Naive thymus-derived CD8-positive, alpha-beta T cell (primary cell): Measurements from ENCODE around the gene LARP4. TPM values are rescaled to one million over a fixed set of nuclear protein-coding genes. Genes with fewer than 3 reads are reported as not detected.
"Not testable (repeated sequence)": the region's sequence is repeated elsewhere in the genome, so short reads cannot be mapped to it uniquely, and the experiment has no call there.

ENCODE experiments used
- ATAC-seq, 2 donors: fragments of 150-1000 bp; cut with Tn5 transposase in 1 of 2; sonication (Bioruptor Pico), chemical (Tn5 transposase) in 1 of 2; 1 replicate in 1 of 2; 2 replicates in 1 of 2; pipeline ENCODE4 v1.10.0; 2021; ENCODE audit warnings: mild to moderate bottlenecking in 2 of 2, moderate library complexity in 2 of 2
- POLR2A ChIA-PET: fragments of 350-600 bp; sonication (Branson Sonifier 250); formaldehyde crosslinking; loops from one replicate; lab custom pipeline; 2021; ENCODE audit warnings: antibody characterized with exemption; lab: Charles Lee
- DNase-seq, 10 donors: peaks; one replicate each; pipeline versions ENCODE4 v3.0.0 to v3.0.0-alpha.2; 2020 to 2022
- H3K27ac Mint-ChIP-seq, 10 donors: one replicate each; pipeline ENCODE4 v1.8.0; 2020 to 2022; ENCODE audit warnings: mild to moderate bottlenecking in 10 of 10, mixed read lengths in 10 of 10, moderate library complexity in 4 of 10, inconsistent platforms in 1 of 10
- H3K27me3 Mint-ChIP-seq, 5 donors: one replicate each; pipeline ENCODE4 v1.8.0; 2021 to 2022; ENCODE audit warnings: mixed read lengths in 5 of 5
- H3K36me3 Mint-ChIP-seq, 3 donors: one replicate each; pipeline ENCODE4 v1.8.0; 2020 to 2022; ENCODE audit warnings: mixed read lengths in 3 of 3, mild to moderate bottlenecking in 2 of 3, inconsistent platforms in 1 of 3
- H3K4me1 Mint-ChIP-seq, 4 donors: one replicate each; pipeline ENCODE4 v1.8.0; 2021 to 2022; ENCODE audit warnings: mixed read lengths in 4 of 4
- H3K4me3 Mint-ChIP-seq, 10 donors: one replicate each; pipeline ENCODE4 v1.8.0; 2020 to 2022; ENCODE audit warnings: mild to moderate bottlenecking in 10 of 10, mixed read lengths in 10 of 10, moderate library complexity in 6 of 10, inconsistent platforms in 1 of 10
- H3K9me3 Mint-ChIP-seq, 9 donors: one replicate each; pipeline ENCODE4 v1.8.0; 2020 to 2022; ENCODE audit warnings: mixed read lengths in 9 of 9, mild to moderate bottlenecking in 3 of 9, inconsistent platforms in 1 of 9, moderate library complexity in 1 of 9
- polyA plus RNA-seq, 3 donors: library from polyadenylated mRNA; unstranded; fragments of 300-500 nt; fragmentation: Illumina TruSeq; gene quantifications; one replicate each; pipeline ENCODE4 v1.2.3, GENCODE V29; 2021
- total RNA-seq, 8 experiments: library from RNA in 2 of 8; stranded (reverse) in 2 of 8; gene quantifications; one replicate each; pipeline ENCODE4 v1.2.3 and lab custom pipeline; 2021 to 2026

LARP4 gene
- total and polyA plus RNA-seq, 5 experiments from 2014 or later: 14.9 to 44.1 (median 16.7) TPM

GRCh38 chr12:50519353-50519752, 118.7 kb downstream of the LARP4 start:
- POLR2A ChIA-PET: interaction anchor here (0.5 to 3.0 kb wide), 6 partner anchors 10 to 115 kb away, joined by 3 to 26 read pairs (median 6); partner anchors contain the start of gene DIP2B
- Mint-ChIP-seq H3K36me3 (peaks cover 0 to 5% (median 3%) of the 10 kb centered on the region in 3 donors), H3K27ac (peak overlapping the region in 7 of 10 donors; percentile 44 to 96 (median 90)), H3K27me3 (no peaks in the 10 kb centered on the region), H3K4me3 (peak overlapping the region; percentile 1 to 86 (median 39)), H3K9me3 (no peaks in the 10 kb centered on the region), H3K4me1 (peaks cover 30 to 58% (median 43%) of the 10 kb centered on the region in 4 donors)
- DNase-seq: no peak
- no peak for ATAC-seq

GRCh38 chr12:50520416-50521207, 119.9 kb downstream of the LARP4 start:
- Mint-ChIP-seq H3K4me3 (peak overlapping the region; percentile 38 to 86 (median 74)), H3K9me3 (no peaks in the 10 kb centered on the region), H3K4me1 (peaks cover 23 to 52% (median 39%) of the 10 kb centered on the region in 4 donors), H3K27me3 (no peaks in the 10 kb centered on the region), H3K36me3 (peaks cover 0 to 6% (median 5%) of the 10 kb centered on the region in 3 donors), H3K27ac (peak overlapping the region in 7 of 10 donors; percentile 85 to 96 (median 93))
- POLR2A ChIA-PET: interaction anchor here (0.5 to 3.0 kb wide), 12 partner anchors 9 to 730 kb away, joined by 3 to 26 read pairs (median 6); partner anchors contain the start of genes COX14 and DIP2B
- ATAC-seq: peak; percentile 37 to 51
- DNase-seq: peak in 3 of 10 donors; percentile 22 to 43 (median 38)

GRCh38 chr12:50521781-50522180, 121.1 kb downstream of the LARP4 start:
- Mint-ChIP-seq H3K4me1 (peaks cover 25 to 52% (median 41%) of the 10 kb centered on the region in 4 donors), H3K36me3 (peaks cover 0 to 15% (median 11%) of the 10 kb centered on the region in 3 donors), H3K27ac (peak overlapping the region in 3 of 10 donors; percentile 67 to 89 (median 69))
- not testable (repeated sequence) for ATAC-seq, H3K27me3 Mint-ChIP-seq, H3K4me3 Mint-ChIP-seq, H3K9me3 Mint-ChIP-seq, DNase-seq
- POLR2A ChIA-PET: interaction anchor here (0.6 to 3.0 kb wide), 4 partner anchors 10 to 16 kb away, joined by 3 to 26 read pairs (median 13); partner anchors contain the start of gene DIP2B

GRCh38 chr12:50523772-50524171, 123.1 kb downstream of the LARP4 start:
- peak overlapping the region in 7 of 10 donors; percentile 1 to 83 (median 35) for H3K27ac Mint-ChIP-seq

GRCh38 chr12:50524621-50525020, 123.9 kb downstream of the LARP4 start:
- Mint-ChIP-seq H3K27ac (peak overlapping the region in 8 of 10 donors; percentile 10 to 83 (median 52)), H3K36me3 (peaks cover 0 to 18% (median 11%) of the 10 kb centered on the region in 3 donors), H3K4me3 (no peak overlapping the region), H3K27me3 (no peaks in the 10 kb centered on the region), H3K4me1 (peaks cover 27 to 69% (median 45%) of the 10 kb centered on the region in 4 donors), H3K9me3 (no peaks in the 10 kb centered on the region)
- POLR2A ChIA-PET: interaction anchor here (0.6 to 0.7 kb wide), 2 partner anchors 9 to 266 kb away, joined by 3 read pairs; no protein-coding TSS in a partner anchor
- no peak for DNase-seq
- ATAC-seq: no peak

More at GRCh38 chr12:50523772-50524171, 123.1 kb downstream of the LARP4 start:
- H3K4me1 Mint-ChIP-seq: peaks cover 26 to 64% (median 45%) of the 10 kb centered on the region in 4 donors
- no peak overlapping the region for H3K4me3 Mint-ChIP-seq
- H3K27me3 Mint-ChIP-seq: no peaks in the 10 kb centered on the region
- POLR2A ChIA-PET: no interaction called here
- DNase-seq (no peak), ATAC-seq (no peak)
- peaks cover 0 to 18% (median 11%) of the 10 kb centered on the region in 3 donors for H3K36me3 Mint-ChIP-seq
- H3K9me3 Mint-ChIP-seq: no peaks in the 10 kb centered on the region

GRCh38 chr12:50525422-50525821, 124.7 kb downstream of the LARP4 start:
- H3K4me1 Mint-ChIP-seq: peaks cover 27 to 63% (median 43%) of the 10 kb centered on the region in 4 donors
- peak overlapping the region in 8 of 10 donors; percentile 10 to 90 (median 76) for H3K27ac Mint-ChIP-seq
- DNase-seq (no peak), ATAC-seq (no peak)
- peaks cover 0 to 18% (median 11%) of the 10 kb centered on the region in 3 donors for H3K36me3 Mint-ChIP-seq
- H3K27me3 Mint-ChIP-seq: no peaks in the 10 kb centered on the region
- H3K9me3 Mint-ChIP-seq: no peaks in the 10 kb centered on the region
- POLR2A ChIA-PET: interaction anchor here (0.7 kb wide), 2 partner anchors 175 to 265 kb away, joined by 3 to 6 read pairs; no protein-coding TSS in a partner anchor
- peak overlapping the region in 1 of 10 donors; percentile 10 for H3K4me3 Mint-ChIP-seq

GRCh38 chr12:50527359-50527726, 126.7 kb downstream of the LARP4 start:
- H3K36me3 Mint-ChIP-seq: peaks cover 0 to 16% (median 11%) of the 10 kb centered on the region in 3 donors
- H3K4me3 Mint-ChIP-seq: no peak overlapping the region
- no peaks in the 10 kb centered on the region for H3K27me3 Mint-ChIP-seq
- peaks cover 24 to 51% (median 37%) of the 10 kb centered on the region in 4 donors for H3K4me1 Mint-ChIP-seq
- POLR2A ChIA-PET: interaction anchor here (0.6 kb wide), 1 partner anchor 1601 kb away, joined by 6 read pairs; no protein-coding TSS in a partner anchor
- peak overlapping the region in 3 of 10 donors; percentile 53 to 79 (median 57) for H3K27ac Mint-ChIP-seq
- DNase-seq (no peak), ATAC-seq (no peak)
- no peaks in the 10 kb centered on the region for H3K9me3 Mint-ChIP-seq

- POLR2A ChIA-PET: interaction anchor here (1.1 to 1.5 kb wide), 2 partner anchors 11 to 18 kb away, joined by 3 to 5 read pairs; no protein-coding TSS in a partner anchor
- H3K9me3 Mint-ChIP-seq: no peaks in the 10 kb centered on the region
- H3K36me3 Mint-ChIP-seq: peaks cover 0 to 14% (median 8%) of the 10 kb centered on the region in 3 donors
- H3K27ac Mint-ChIP-seq: peak overlapping the region in 9 of 10 donors; percentile 28 to 95 (median 63)
- H3K4me1 Mint-ChIP-seq: peaks cover 22 to 49% (median 33%) of the 10 kb centered on the region in 4 donors
- ATAC-seq (peak in 1 of 2 donors; percentile 20), DNase-seq (no peak)
- peak overlapping the region in 8 of 10 donors; percentile 0 to 73 (median 41) for H3K4me3 Mint-ChIP-seq
- H3K27me3 Mint-ChIP-seq: no peaks in the 10 kb centered on the region
These were observed 128.1 kb downstream of the LARP4 start for GRCh38 chr12:50528800-50529199.

- DNase-seq: no peak
- no peaks in the 10 kb centered on the region for H3K27me3 Mint-ChIP-seq
- H3K4me1 Mint-ChIP-seq: peaks cover 19 to 47% (median 30%) of the 10 kb centered on the region in 4 donors
- no peaks in the 10 kb centered on the region for H3K9me3 Mint-ChIP-seq
- H3K36me3 Mint-ChIP-seq: peaks cover 0 to 14% (median 8%) of the 10 kb centered on the region in 3 donors
- no peak for ATAC-seq
- peak overlapping the region in 9 of 10 donors; percentile 23 to 95 (median 63) for H3K27ac Mint-ChIP-seq
- H3K4me3 Mint-ChIP-seq: peak overlapping the region in 5 of 10 donors; percentile 8 to 34 (median 15)
- POLR2A ChIA-PET: interaction anchor here (1.5 kb wide), 1 partner anchor 12 kb away, joined by 5 read pairs; no protein-coding TSS in a partner anchor
These were observed 128.7 kb downstream of the LARP4 start for GRCh38 chr12:50529345-50529744.

Other genes with a start within 250 kb of the LARP4 start
- 10 to 100 TPM; 51.0 to 55.7 TPM for gene CERS5, start 233.5 kb upstream of the LARP4 start, total RNA-seq
- gene CERS5, start 233.5 kb upstream of the LARP4 start, polyA plus RNA-seq: 10 to 100 TPM; 31.0 to 45.0 (median 33.6) TPM
- 10 to 100 TPM; 11.8 to 12.5 TPM for gene LIMA1, start 117.4 kb upstream of the LARP4 start, total RNA-seq
- gene LIMA1, start 117.4 kb upstream of the LARP4 start, polyA plus RNA-seq: 10 to 100 TPM in 1 of 3 donors, 1 to 10 TPM in 2; 9.0 to 11.0 (median 9.6) TPM
- gene FAM186A, start 4.3 kb upstream of the LARP4 start, total RNA-seq: not detected
- under 1 TPM in 2 of 3 donors, not detected in 1; 0.06 to 0.07 TPM for gene FAM186A, start 4.3 kb upstream of the LARP4 start, polyA plus RNA-seq
- 10 to 100 TPM; 28.6 to 31.5 TPM for gene DIP2B, start 104.1 kb downstream of the LARP4 start, total RNA-seq
- 10 to 100 TPM in 1 of 3 donors, 1 to 10 TPM in 2; 6.2 to 13.5 (median 9.4) TPM for gene DIP2B, start 104.1 kb downstream of the LARP4 start, polyA plus RNA-seq